Measurements from ENCODE around the gene DRC1.
A peak's percentile ranks its signal among the peaks of the same experiment; 100 is the strongest.

DRC1 gene

DNA sequence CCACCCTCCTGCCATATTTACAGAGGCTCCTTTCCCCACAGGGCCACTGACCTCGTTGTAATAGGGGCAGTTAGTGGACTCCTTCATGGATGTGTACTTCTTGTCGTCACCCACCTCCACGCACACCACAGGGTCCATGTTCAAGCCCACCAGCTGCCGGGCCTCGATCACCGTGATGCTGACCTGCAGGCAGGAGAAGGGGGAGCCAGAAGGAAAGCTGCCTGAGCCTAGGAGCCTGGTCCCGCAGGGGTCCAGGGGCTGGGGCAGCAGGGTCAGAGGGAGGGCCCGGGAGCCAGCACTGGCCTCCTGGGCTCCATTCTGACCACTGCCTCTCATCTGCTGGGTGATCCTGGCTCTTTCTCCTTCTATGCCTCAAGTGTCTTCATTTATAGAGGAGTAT, 93.2 kb downstream of the DRC1 start:
- DNase-seq = no peak

DNA sequence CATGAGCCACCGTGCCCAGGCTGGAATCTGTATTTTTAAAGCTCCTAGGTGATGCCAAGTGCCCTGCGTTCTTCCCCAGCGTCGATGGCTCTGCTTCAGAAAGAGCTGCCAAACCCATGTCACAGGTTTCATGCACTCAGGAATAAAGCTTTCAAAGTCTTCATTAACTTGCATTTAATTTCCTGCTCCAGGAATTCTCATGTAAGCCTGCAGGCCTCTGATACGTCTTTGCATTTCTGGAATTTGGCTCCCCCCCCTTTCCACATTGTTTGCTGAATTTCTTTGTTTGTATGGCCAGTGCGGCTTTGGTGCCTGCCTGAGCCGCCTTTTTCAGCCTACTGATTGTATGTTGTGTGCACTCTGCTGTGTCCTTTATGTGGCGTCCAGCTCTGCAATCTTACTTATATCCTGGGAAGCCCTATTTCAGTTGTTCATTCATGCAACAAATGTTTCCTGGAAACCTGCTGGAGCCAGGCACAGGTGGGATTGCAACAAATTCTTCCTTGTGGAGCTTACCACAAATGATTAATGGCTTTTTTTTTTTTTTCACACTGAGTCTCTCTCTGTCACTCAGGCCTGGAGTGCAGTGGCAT, 94.1 kb downstream of the DRC1 start:
- DNase-seq = no peak

GRCh38 chr2:26500406-26500805, 98.7 kb downstream of the DRC1 start:
- DNase-seq = no peak

DNA sequence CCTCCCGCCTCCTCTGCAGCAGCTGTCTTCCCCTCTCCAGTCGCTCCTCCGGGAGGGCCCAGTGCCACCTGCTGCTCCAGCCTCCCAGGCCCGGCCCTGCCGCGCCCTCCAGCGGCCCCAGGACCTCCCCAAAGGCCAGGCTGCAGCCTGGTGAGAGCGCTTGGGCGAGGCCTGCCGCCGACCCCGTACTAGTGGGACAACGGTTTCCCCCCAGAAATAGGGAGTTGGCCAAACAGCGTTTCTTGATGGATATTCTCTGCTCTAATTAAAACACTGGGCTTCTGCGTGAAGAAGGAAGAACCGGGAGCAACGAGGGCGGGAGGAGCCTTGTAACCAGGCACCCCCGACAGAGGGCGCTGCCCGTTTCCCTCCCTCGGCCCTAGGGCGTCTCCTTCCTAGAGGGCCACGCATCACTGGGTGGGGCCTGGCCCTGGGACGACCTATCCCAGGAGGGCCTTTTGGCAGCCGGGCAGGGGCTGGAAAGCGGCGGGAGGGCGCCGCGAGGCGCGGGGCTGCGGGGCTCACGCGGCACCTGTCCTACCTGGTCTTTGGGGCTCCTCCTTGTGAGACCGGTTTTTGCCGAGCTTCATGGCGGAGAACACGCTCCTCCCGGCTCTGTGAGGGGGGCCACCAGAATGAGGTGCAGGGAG, 101.6 kb downstream of the DRC1 start:
- peak; percentile 83 for DNase-seq

GRCh38 chr2:26504002-26504401, 102.3 kb downstream of the DRC1 start:
- DNase-seq = no peak

GRCh38 chr2:26506279-26506678, 104.6 kb downstream of the DRC1 start:
- no peak for DNase-seq

Data from NCI-H1694 treated with DMSO at 0.1 percent for 48 hours (cell line).